RPMI8226 (cell line): Measurements from ENCODE around the gene KCNIP3.

Experiments
- DNase-seq: peaks from one replicate; pipeline ENCODE4 v3.0.0-alpha.2; 2015

Gene KCNIP3

GRCh38 chr2:95275151-95275515 lies 22.0 kb upstream of the KCNIP3 start:
- DNase-seq: no peak

GRCh38 chr2:95275601-95276243 lies 21.4 kb upstream of the KCNIP3 start:
- no peak for DNase-seq

- DNase-seq: no peak
Measured at GRCh38 chr2:95276244-95276887, 20.8 kb upstream of the KCNIP3 start.

- no peak for DNase-seq
Measured at GRCh38 chr2:95276888-95277245, 20.3 kb upstream of the KCNIP3 start.

- peak; percentile 51 for DNase-seq
Measured at GRCh38 chr2:95277246-95277906, 19.8 kb upstream of the KCNIP3 start.

GRCh38 chr2:95278051-95278471 lies 19.1 kb upstream of the KCNIP3 start:
- no peak for DNase-seq

GRCh38 chr2:95278637-95279225 lies 18.4 kb upstream of the KCNIP3 start:
- DNase-seq: no peak

GRCh38 chr2:95279435-95280035 lies 17.6 kb upstream of the KCNIP3 start:
- DNase-seq: no peak

- DNase-seq: no peak
Measured at GRCh38 chr2:95281071-95281470, 16.1 kb upstream of the KCNIP3 start.

- no peak for DNase-seq
Measured at GRCh38 chr2:95281786-95282185, 15.4 kb upstream of the KCNIP3 start.

GRCh38 chr2:95282458-95282857 lies 14.7 kb upstream of the KCNIP3 start:
- no peak for DNase-seq

- DNase-seq: no peak
Measured at GRCh38 chr2:95283562-95283961, 13.6 kb upstream of the KCNIP3 start.

GRCh38 chr2:95284886-95285541 lies 12.1 kb upstream of the KCNIP3 start:
- no peak for DNase-seq

GRCh38 chr2:95285542-95285932 lies 11.6 kb upstream of the KCNIP3 start:
- no peak for DNase-seq

- DNase-seq: no peak
Measured at GRCh38 chr2:95287336-95287735, 9.8 kb upstream of the KCNIP3 start.

GRCh38 chr2:95287806-95288205 lies 9.3 kb upstream of the KCNIP3 start:
- DNase-seq: no peak

GRCh38 chr2:95289253-95289652 lies 7.9 kb upstream of the KCNIP3 start:
- no peak for DNase-seq

- DNase-seq: no peak
Measured at GRCh38 chr2:95291222-95291621, 5.9 kb upstream of the KCNIP3 start.

GRCh38 chr2:95292623-95293260 lies 4.4 kb upstream of the KCNIP3 start:
- DNase-seq: no peak

- no peak for DNase-seq
Measured at GRCh38 chr2:95294579-95295250, 2.4 kb upstream of the KCNIP3 start.

- no peak for DNase-seq
Measured at GRCh38 chr2:95295376-95295775, 1.8 kb upstream of the KCNIP3 start.

- DNase-seq: no peak
Measured at GRCh38 chr2:95296011-95296410, 1.1 kb upstream of the KCNIP3 start.
